SK-N-SH treated with all-trans-retinoic acid at 6 μM for 48 hours (cell line): ENCODE measurements around the gene NDFIP1.

Experiments used
- GLIS3 ChIP-seq: fragments of 250-450 bp; sonication (Bioruptor Pico); IDR thresholded peaks from 2 replicates; pipeline ENCODE4 v1.5.0; 2020; ENCODE audit warnings: mild to moderate bottlenecking, moderate library complexity
- ISL1 ChIP-seq: fragments of 250-450 bp; sonication (Bioruptor Pico); IDR thresholded peaks from 2 replicates; pipeline ENCODE4 v2.1.2; 2022; ENCODE audit warnings: mild to moderate bottlenecking, moderate library complexity
- ZFP3 ChIP-seq: fragments of 250-450 bp; sonication (Bioruptor Pico); IDR thresholded peaks from 2 replicates; pipeline ENCODE4 v1.5.0; 2020; ENCODE audit warnings: mild to moderate bottlenecking, moderate library complexity

DNA sequence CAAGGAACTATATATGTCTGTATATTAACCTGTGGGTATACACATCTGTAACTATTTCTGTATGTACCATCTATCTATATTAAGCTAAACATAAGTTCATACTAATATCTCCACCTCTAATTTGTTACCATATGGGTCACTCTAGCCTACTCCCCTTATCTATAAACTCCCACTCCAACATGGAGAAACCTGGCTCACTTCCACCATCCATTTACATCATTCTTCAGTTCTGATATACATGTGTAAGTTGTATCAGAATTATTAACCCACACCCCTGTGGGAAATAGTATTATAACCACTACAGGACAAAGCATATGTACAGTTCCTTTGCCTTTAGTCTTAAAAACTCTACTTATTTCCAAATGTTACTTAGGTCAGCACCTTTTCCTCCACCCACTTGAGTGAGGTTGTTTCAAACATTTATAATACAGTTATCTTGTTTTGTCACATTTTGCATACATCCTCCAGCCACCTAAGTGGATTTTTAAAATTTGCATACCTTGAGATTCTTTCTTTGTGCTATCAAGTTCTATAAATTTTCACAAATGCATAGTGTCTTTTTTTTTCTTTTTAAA is 10.6 kb downstream of the NDFIP1 start:
- TF ChIP-seq GLIS3 (CRISPR knock-in tag): no peak
- no peak for TF ChIP-seq ISL1 (CRISPR knock-in tag)
- no peak for TF ChIP-seq ZFP3 (CRISPR knock-in tag)
